GM12865 (cell line): ENCODE measurements around the gene RLN3.
"Not testable (repeated sequence)": the region's sequence is repeated elsewhere in the genome, so short reads cannot be mapped to it uniquely, and the experiment has no call there.

Experiments used
- DNase-seq: peaks from one replicate; pipeline ENCODE4 v3.0.0; 2010; ENCODE audit warnings: low read depth
- H3K4me3 ChIP-seq: 2 replicates; pipeline ENCODE4 v1.5.1; 2011; ENCODE audit warnings: mild to moderate bottlenecking, low read depth, low read length, control low read depth
- CTCF ChIP-seq: IDR thresholded peaks from 2 replicates; pipeline ENCODE4 v1.5.1; 2011; ENCODE audit warnings: low read length, control low read depth, low read depth, inconsistent platforms; ENCODE audit not compliant: insufficient read depth; ENCODE audit errors: missing control alignments

RLN3 gene

GRCh38 chr19:14033946-14034345, 6.0 kb downstream of the RLN3 start:
- H3K4me3 ChIP-seq: no peak overlapping the region
- DNase-seq: no peak
- no peak for TF ChIP-seq CTCF

DNA sequence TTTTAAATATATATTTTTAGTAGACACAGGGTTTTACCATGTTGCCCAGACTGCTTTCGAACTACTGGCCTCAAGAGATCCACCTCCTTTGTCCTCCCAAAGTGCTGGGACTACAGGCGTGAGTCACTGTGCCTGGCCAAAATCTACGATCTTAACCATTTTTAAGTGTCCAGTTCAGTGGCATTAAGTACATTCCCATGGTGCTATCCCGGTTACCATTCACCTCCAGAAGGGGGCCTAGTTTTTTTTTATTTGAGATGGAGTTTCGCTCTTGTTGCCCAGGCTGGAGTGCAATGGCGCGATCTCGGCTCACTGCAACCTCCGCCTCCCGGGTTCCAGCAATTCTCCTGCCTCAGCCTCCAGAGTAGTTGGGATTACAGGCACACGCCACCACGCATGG, 7.2 kb downstream of the RLN3 start:
- DNase-seq, H3K4me3 ChIP-seq: not testable (repeated sequence)

DNA sequence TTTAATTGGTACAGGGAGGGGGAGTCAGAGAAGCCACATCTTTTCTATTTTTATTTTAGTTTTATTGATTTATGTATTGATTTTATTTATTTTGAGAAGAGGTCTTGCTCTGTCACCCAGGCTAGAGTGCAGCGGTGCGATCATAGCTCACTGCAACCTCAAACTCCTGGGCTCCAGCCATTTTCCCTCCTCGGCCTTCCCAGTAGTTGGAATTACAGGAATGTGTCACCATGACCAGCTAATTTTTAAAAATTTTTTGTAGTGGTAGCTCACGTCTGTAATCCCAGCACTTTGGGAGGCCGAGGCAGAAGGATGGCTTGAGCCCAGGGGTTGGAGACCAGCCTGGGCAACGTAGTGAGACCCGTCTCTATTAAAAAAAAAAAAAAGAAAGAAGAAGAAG, 7.8 kb downstream of the RLN3 start:
- no peak overlapping the region for H3K4me3 ChIP-seq
- no peak for TF ChIP-seq CTCF
- DNase-seq: no peak

DNA sequence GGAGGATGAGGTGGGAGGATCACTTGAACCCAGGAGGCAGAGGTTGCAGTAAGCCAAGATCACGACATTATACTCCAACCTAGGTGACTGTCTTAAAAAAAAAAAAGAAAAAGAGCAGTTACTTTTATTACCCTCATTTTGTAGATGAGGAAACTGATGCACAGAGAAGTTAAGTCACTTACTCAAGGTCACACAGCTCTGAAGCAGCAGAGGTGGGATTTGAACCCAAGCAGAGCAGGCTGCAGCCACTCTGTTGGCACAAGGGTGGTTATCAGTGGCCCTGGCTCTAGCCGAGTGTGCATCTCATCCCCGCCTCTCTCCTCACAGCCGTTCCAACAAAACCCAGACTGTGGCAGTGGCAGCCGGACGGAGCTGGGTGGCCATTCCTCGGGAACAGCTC, 11.2 kb downstream of the RLN3 start:
- no peak overlapping the region for H3K4me3 ChIP-seq
- no peak for TF ChIP-seq CTCF
- no peak for DNase-seq

GRCh38 chr19:14042659-14043608, 15.0 kb downstream of the RLN3 start:
- peak; percentile 55 for TF ChIP-seq CTCF
- not testable (repeated sequence) for H3K4me3 ChIP-seq
- peak; percentile 88 for DNase-seq

GRCh38 chr19:14047866-14048265, 19.9 kb downstream of the RLN3 start:
- DNase-seq, H3K4me3 ChIP-seq: not testable (repeated sequence)

GRCh38 chr19:14048443-14049153, 20.6 kb downstream of the RLN3 start:
- peak; percentile 93 for TF ChIP-seq CTCF
- DNase-seq: peak; percentile 54
- H3K4me3 ChIP-seq: no peak overlapping the region
